Fibroblast of lung (primary cell): ENCODE data around the gene SAV1. TPM values are rescaled to one million over a fixed set of nuclear protein-coding genes. Genes with fewer than 3 reads are reported as not detected.

Source experiments
- DNase-seq, 2 donors: peaks; one replicate each; pipeline versions ENCODE4 v3.0.0 to v3.0.0-alpha.2; 2010; ENCODE audit warnings: low read depth in 2 of 2
- H2AFZ ChIP-seq: 2 replicates; pipeline ENCODE4 v1.5.1; 2012; ENCODE audit warnings: low read length, control low read depth, inconsistent platforms
- H3K27ac ChIP-seq: 2 replicates; pipeline ENCODE4 v1.5.1; 2011; ENCODE audit warnings: low read length, control low read depth; ENCODE audit not compliant: insufficient read depth
- H3K27me3 ChIP-seq: 2 replicates; pipeline ENCODE4 v1.5.1; 2011; ENCODE audit warnings: mild to moderate bottlenecking, low read length; ENCODE audit not compliant: control insufficient read depth, insufficient read depth
- H3K36me3 ChIP-seq: 2 replicates; pipeline ENCODE4 v1.5.1; 2011; ENCODE audit warnings: low read length; ENCODE audit not compliant: control insufficient read depth, insufficient read depth
- H3K4me1 ChIP-seq: 2 replicates; pipeline ENCODE4 v1.5.1; 2011; ENCODE audit warnings: low read length; ENCODE audit not compliant: control insufficient read depth, insufficient read depth; ENCODE audit errors: extremely low read depth
- H3K4me2 ChIP-seq: 2 replicates; pipeline ENCODE4 v1.5.1; 2011; ENCODE audit warnings: low read length, control low read depth; ENCODE audit not compliant: insufficient read depth; ENCODE audit errors: extremely low read depth
- H3K4me3 ChIP-seq, 4 experiments: fragments of 200-600 bp in 1 of 4; sonication (generic) in 1 of 4; replicated peaks in 1 of 4; 2 replicates each; pipeline ENCODE4 v1.5.1; 2011 to 2016; ENCODE audit warnings: low read length in 4 of 4, low read depth in 3 of 4, mild to moderate bottlenecking in 3 of 4, control low read depth in 2 of 4, inconsistent platforms in 1 of 4, mixed read lengths in 1 of 4; ENCODE audit not compliant: insufficient read depth in 1 of 4; ENCODE audit errors: control extremely low read depth in 1 of 4
- H3K79me2 ChIP-seq: 2 replicates; pipeline ENCODE4 v1.5.1; 2012; ENCODE audit warnings: mild to moderate bottlenecking, low read length, inconsistent platforms; ENCODE audit not compliant: control insufficient read depth, insufficient read depth
- H3K9ac ChIP-seq: 2 replicates; pipeline ENCODE4 v1.5.1; 2011; ENCODE audit warnings: mild to moderate bottlenecking, low read length, control low read depth; ENCODE audit not compliant: insufficient read depth
- H3K9me3 ChIP-seq: 2 replicates; pipeline ENCODE4 v1.5.1; 2012; ENCODE audit warnings: low read depth, low read length; ENCODE audit not compliant: control insufficient read depth, insufficient read depth
- H4K20me1 ChIP-seq: 2 replicates; pipeline ENCODE4 v1.5.1; 2011; ENCODE audit warnings: low read length; ENCODE audit not compliant: control insufficient read depth, insufficient read depth; ENCODE audit errors: extremely low read depth
- CTCF ChIP-seq, 2 donors: IDR thresholded peaks in 1 of 2; conservative IDR thresholded peaks in 1 of 2; 1 replicate in 1 of 2; 2 replicates in 1 of 2; pipeline ENCODE4 v1.5.1; 2011 to 2012; ENCODE audit warnings: low read length in 2 of 2, control low read depth in 1 of 2, inconsistent platforms in 1 of 2, low read depth in 1 of 2, mild to moderate bottlenecking in 1 of 2
- EZH2 ChIP-seq: IDR thresholded peaks from 2 replicates; pipeline ENCODE4 v1.5.1; 2012; ENCODE audit warnings: low read length, control low read depth, mild to moderate bottlenecking; ENCODE audit errors: missing control alignments
- polyA plus RNA-seq, 2 donors: library from polyadenylated mRNA; depleted of rRNA in 1 of 2; stranded (reverse) in 1 of 2; unstranded in 1 of 2; fragments of >200 nt; gene quantifications; 2 replicates each; pipeline ENCODE4 v1.2.1, GENCODE V29; 2011 to 2012; ENCODE audit warnings: missing spikeins in 1 of 2
- total RNA-seq: library from RNA; depleted of rRNA; stranded (reverse); fragments of >200 nt; gene quantifications from 2 replicates; pipeline ENCODE4 v1.2.1, GENCODE V29; 2014

Gene SAV1
- total and polyA plus RNA-seq, 2 donors (not counting 1 experiment from before 2014, with no cell fraction given): 41.7 to 46.9 TPM

- Histone ChIP-seq H3K36me3 (no peaks in the 10 kb centered on the region), H3K27me3 (no peaks in the 10 kb centered on the region), H2AFZ (no peak overlapping the region), H3K4me3 (no peak overlapping the region), H4K20me1 (no peaks in the 10 kb centered on the region), H3K27ac (no peak overlapping the region), H3K79me2 (no peaks in the 10 kb centered on the region), H3K4me1 (no peaks in the 10 kb centered on the region), H3K9me3 (no peaks in the 10 kb centered on the region), H3K9ac (no peak overlapping the region), H3K4me2 (no peak overlapping the region)
- TF ChIP-seq EZH2 (no peak), CTCF (conservative IDR thresholded peaks at IDR 0.05 in 1 of 2, IDR thresholded peaks at IDR 0.05 in 1 of 2; ENCODE audit: low read depth in 1 of 2, low read length in 2 of 2) (no peak)
- no peak for DNase-seq
Observed at GRCh38 chr14:50607761-50608160, 60.3 kb downstream of the SAV1 start.

- Histone ChIP-seq H3K4me2 (no peak overlapping the region), H3K4me1 (no peaks in the 10 kb centered on the region), H3K79me2 (no peaks in the 10 kb centered on the region), H3K27me3 (no peaks in the 10 kb centered on the region), H3K9me3 (no peaks in the 10 kb centered on the region), H3K36me3 (no peaks in the 10 kb centered on the region), H4K20me1 (no peaks in the 10 kb centered on the region), H3K9ac (no peak overlapping the region), H3K27ac (no peak overlapping the region), H2AFZ (no peak overlapping the region), H3K4me3 (no peak overlapping the region)
- DNase-seq: peak in 1 of 2 donors; percentile 98
- no peak for TF ChIP-seq EZH2
- no peak for TF ChIP-seq CTCF (conservative IDR thresholded peaks at IDR 0.05 in 1 of 2, IDR thresholded peaks at IDR 0.05 in 1 of 2; ENCODE audit: low read depth in 1 of 2, low read length in 2 of 2)
Observed at GRCh38 chr14:50607181-50607580, 60.9 kb downstream of the SAV1 start.

- no peaks in the 10 kb centered on the region for H3K4me1 ChIP-seq
- no peaks in the 10 kb centered on the region for H4K20me1 ChIP-seq
- DNase-seq: no peak
- no peak overlapping the region for H2AFZ ChIP-seq
- no peaks in the 10 kb centered on the region for H3K27me3 ChIP-seq
- no peak overlapping the region for H3K4me3 ChIP-seq
- no peaks in the 10 kb centered on the region for H3K9me3 ChIP-seq
- no peak overlapping the region for H3K27ac ChIP-seq
- no peaks in the 10 kb centered on the region for H3K36me3 ChIP-seq
- H3K79me2 ChIP-seq: no peaks in the 10 kb centered on the region
- no peak overlapping the region for H3K4me2 ChIP-seq
- H3K9ac ChIP-seq: no peak overlapping the region
- no peak for TF ChIP-seq CTCF (conservative IDR thresholded peaks at IDR 0.05 in 1 of 2, IDR thresholded peaks at IDR 0.05 in 1 of 2; ENCODE audit: low read depth in 1 of 2, low read length in 2 of 2)
- TF ChIP-seq EZH2: no peak
Observed at GRCh38 chr14:50606468-50606867, 61.6 kb downstream of the SAV1 start.
